ENCODE measurements around the gene TTLL9. TPM values are rescaled to one million over a fixed set of nuclear protein-coding genes. Genes with fewer than 3 reads are reported as not detected.

Gene TTLL9
- total RNA-seq, 2 experiments from 2014 or later: not detected

DNA sequence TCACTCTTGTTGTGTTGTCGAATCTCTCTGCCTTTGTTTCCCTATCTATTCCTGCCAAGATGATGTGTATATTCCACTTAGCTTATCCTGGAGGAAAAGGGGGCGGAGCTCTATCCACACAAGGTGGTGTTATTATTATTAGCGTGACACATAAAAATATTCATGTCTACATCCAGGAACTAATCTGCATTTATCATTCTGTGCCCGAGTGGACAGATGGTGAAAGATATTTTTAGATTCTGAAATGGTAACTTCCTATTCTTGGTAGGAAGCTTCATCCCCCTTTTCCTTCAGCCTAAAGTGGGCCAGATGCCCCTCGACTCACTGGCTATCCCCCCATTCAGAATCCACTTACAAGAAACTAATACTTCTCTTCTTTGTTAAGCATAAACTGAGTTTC is 99.6 kb downstream of the TTLL9 start:
- intact Hi-C loops (cut with micrococcal nuclease): no loop called here
- ChIA-PET POLR2A (interaction anchor here (0.7 kb wide), 1 partner anchor 10 kb away, joined by 3 read pairs; no protein-coding TSS in a partner anchor), CTCF (interaction anchor here (0.7 to 3.5 kb wide), 6 partner anchors 13 to 121 kb away, joined by 3 to 18 read pairs (median 3); partner anchors contain the start of gene PDRG1)
- H3K27me3 Mint-ChIP-seq: peaks cover 42% of the 10 kb centered on the region
- peaks cover 3% of the 10 kb centered on the region for H3K4me1 Mint-ChIP-seq (ENCODE audit: low read depth)
- no peak overlapping the region for H3K4me3 Mint-ChIP-seq
- no peaks in the 10 kb centered on the region for H3K9me3 Mint-ChIP-seq
- DNase-seq (no peak), ATAC-seq (no peak)
- H3K36me3 Mint-ChIP-seq (ENCODE audit: low read depth): no peaks in the 10 kb centered on the region
- TF ChIP-seq, protein P1, sequence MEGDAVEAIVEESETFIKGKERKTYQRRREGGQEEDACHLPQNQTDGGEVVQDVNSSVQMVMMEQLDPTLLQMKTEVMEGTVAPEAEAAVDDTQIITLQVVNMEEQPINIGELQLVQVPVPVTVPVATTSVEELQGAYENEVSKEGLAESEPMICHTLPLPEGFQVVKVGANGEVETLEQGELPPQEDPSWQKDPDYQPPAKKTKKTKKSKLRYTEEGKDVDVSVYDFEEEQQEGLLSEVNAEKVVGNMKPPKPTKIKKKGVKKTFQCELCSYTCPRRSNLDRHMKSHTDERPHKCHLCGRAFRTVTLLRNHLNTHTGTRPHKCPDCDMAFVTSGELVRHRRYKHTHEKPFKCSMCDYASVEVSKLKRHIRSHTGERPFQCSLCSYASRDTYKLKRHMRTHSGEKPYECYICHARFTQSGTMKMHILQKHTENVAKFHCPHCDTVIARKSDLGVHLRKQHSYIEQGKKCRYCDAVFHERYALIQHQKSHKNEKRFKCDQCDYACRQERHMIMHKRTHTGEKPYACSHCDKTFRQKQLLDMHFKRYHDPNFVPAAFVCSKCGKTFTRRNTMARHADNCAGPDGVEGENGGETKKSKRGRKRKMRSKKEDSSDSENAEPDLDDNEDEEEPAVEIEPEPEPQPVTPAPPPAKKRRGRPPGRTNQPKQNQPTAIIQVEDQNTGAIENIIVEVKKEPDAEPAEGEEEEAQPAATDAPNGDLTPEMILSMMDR (IDR thresholded peaks at IDR 0.05): no peak
- H3K27ac Mint-ChIP-seq: no peak overlapping the region

DNA sequence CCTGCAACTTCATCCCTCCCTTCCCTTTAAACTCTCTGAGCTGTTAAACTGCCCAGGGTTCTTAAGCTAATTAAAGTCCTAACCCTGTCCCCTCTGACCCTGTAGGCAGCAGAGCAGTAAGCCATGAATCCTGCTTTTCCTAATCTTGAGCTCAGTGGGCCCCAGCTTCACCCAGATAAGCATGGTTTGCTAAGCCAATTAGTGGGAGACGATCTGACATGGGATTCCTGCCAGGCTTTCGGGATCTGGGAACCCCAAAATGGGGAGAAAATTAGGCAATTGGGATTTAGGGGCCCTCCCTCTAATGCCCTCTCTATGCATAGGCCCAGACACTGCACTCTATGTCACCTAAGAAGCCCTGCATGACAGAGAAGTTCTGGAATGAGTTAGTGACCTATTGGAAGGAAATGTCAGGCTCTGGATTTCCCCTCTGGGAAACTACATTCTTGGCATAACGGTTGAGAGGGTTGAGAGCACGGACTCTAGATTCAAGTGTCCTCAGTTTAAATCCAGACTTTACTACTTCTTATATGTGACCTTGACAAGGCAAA is 102.1 kb downstream of the TTLL9 start:
- POLR2A ChIA-PET: interaction anchor here (1.2 kb wide), 1 partner anchor 21 kb away, joined by 3 read pairs; the partner anchor contains the start of gene PDRG1
- intact Hi-C loops (cut with micrococcal nuclease): no loop called here
- Mint-ChIP-seq H3K4me3 (no peak overlapping the region), H3K9me3 (no peaks in the 10 kb centered on the region), H3K27ac (no peak overlapping the region), H3K27me3 (peaks cover 32% of the 10 kb centered on the region), H3K4me1 (ENCODE audit: low read depth) (peaks cover 3% of the 10 kb centered on the region), H3K36me3 (ENCODE audit: low read depth) (no peaks in the 10 kb centered on the region)
- CTCF ChIA-PET: interaction anchor here (1.0 to 1.9 kb wide), 3 partner anchors 21 to 151 kb away, joined by 3 to 7 read pairs (median 4); partner anchors contain the start of gene PDRG1
- DNase-seq (no peak), ATAC-seq (no peak)
- TF ChIP-seq, protein P1 (IDR thresholded peaks at IDR 0.05): no peak

DNA sequence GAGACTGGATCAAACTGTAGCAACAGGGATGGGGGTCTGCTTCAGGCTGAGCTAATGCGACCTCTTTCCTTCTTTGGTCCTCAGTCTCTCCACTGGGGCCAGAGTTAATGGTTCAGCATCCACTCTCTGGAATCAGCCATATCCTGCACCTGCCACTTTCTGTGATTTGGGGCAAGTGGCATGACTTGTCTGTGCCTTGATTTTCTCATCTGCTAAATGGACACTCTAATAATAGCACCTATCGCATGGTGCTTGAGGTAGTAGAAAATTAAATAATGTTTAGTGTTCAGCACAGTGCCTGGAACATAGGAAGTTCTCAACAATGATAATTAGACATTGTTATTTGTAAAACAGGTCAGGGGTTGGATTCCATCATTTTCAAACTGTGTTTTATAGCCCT is 103.9 kb downstream of the TTLL9 start:
- intact Hi-C loops (cut with micrococcal nuclease): no loop called here
- TF ChIP-seq, protein P1 (IDR thresholded peaks at IDR 0.05): no peak
- DNase-seq (no peak), ATAC-seq (no peak)
- Mint-ChIP-seq H3K4me3 (no peak overlapping the region), H3K36me3 (ENCODE audit: low read depth) (no peaks in the 10 kb centered on the region), H3K4me1 (ENCODE audit: low read depth) (no peaks in the 10 kb centered on the region), H3K27ac (no peak overlapping the region), H3K27me3 (peaks cover 25% of the 10 kb centered on the region), H3K9me3 (no peaks in the 10 kb centered on the region)
- ChIA-PET CTCF (no interaction called here), POLR2A (no interaction called here)

DNA sequence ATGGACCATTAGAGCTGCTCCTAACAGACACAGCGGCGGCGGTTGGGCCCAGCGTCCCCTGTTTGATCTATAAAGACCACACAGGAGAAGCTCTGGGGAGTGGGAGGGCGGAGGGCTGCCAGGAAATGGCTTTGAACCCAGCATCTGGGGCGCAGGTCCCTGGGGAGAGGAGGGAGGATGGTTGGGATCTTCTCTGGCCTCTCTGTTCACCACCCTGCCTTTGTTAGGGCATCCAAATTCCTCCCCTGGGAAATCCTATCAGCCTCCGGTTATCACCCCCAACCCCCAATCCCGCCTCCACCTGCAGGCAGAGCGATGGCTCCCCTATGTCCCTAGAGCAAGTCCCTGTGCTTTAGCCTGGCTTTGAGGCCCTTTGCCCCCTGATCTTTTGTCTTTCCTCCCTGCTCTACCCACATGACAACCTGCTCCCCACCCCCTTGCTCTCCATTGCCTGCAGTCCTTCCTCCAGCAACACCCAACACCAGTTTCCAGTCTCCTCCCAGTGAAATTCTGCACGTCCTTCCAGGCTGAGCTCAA is 104.6 kb downstream of the TTLL9 start:
- H3K4me3 Mint-ChIP-seq: no peak overlapping the region
- intact Hi-C loops (cut with micrococcal nuclease): no loop called here
- ChIA-PET CTCF (interaction anchor here (1.2 kb wide), 1 partner anchor 23 kb away, joined by 4 read pairs; the partner anchor contains the start of gene PDRG1), POLR2A (no interaction called here)
- peaks cover 26% of the 10 kb centered on the region for H3K27me3 Mint-ChIP-seq
- H3K4me1 Mint-ChIP-seq (ENCODE audit: low read depth): no peaks in the 10 kb centered on the region
- H3K36me3 Mint-ChIP-seq (ENCODE audit: low read depth): no peaks in the 10 kb centered on the region
- TF ChIP-seq, protein P1 (IDR thresholded peaks at IDR 0.05): no peak
- no peaks in the 10 kb centered on the region for H3K9me3 Mint-ChIP-seq
- no peak for DNase-seq
- H3K27ac Mint-ChIP-seq: no peak overlapping the region
- no peak for ATAC-seq

DNA sequence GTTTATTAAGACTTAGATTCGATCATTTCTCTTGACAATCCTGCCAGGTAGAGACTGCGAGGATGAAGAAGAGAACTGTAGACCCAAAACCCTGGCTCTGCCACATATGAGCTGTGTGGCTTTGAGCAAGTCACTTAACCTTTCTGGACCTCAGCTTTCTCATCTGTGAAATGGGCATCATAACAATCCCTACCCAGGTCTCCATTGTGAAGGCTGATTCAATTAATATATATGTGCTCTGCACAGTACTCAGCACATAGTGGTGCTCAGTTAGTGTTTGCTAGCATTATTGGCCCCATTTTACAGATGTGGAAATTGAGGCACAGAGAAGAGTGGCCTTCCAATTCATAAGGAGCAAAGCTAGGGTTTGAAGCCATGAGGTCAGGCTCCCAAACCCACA is 105.4 kb downstream of the TTLL9 start:
- H3K36me3 Mint-ChIP-seq (ENCODE audit: low read depth): no peaks in the 10 kb centered on the region
- intact Hi-C loops (cut with micrococcal nuclease): no loop called here
- no peaks in the 10 kb centered on the region for H3K9me3 Mint-ChIP-seq
- ChIA-PET CTCF (interaction anchor here (1.2 kb wide), 1 partner anchor 24 kb away, joined by 4 read pairs; the partner anchor contains the start of gene PDRG1), POLR2A (no interaction called here)
- DNase-seq: no peak
- H3K27me3 Mint-ChIP-seq: peaks cover 22% of the 10 kb centered on the region
- TF ChIP-seq, protein P1 (IDR thresholded peaks at IDR 0.05): no peak
- no peak overlapping the region for H3K27ac Mint-ChIP-seq
- H3K4me3 Mint-ChIP-seq: no peak overlapping the region
- no peaks in the 10 kb centered on the region for H3K4me1 Mint-ChIP-seq (ENCODE audit: low read depth)
- ATAC-seq: no peak
